ENCODE data around the gene SCG3. TPM values are rescaled to one million over a fixed set of nuclear protein-coding genes. Genes with fewer than 3 reads are reported as not detected.

The SCG3 gene
- polyA plus RNA-seq, 1 donor (not counting 4 experiments of a cell fraction or from before 2014, with no cell fraction given) = not detected

DNA sequence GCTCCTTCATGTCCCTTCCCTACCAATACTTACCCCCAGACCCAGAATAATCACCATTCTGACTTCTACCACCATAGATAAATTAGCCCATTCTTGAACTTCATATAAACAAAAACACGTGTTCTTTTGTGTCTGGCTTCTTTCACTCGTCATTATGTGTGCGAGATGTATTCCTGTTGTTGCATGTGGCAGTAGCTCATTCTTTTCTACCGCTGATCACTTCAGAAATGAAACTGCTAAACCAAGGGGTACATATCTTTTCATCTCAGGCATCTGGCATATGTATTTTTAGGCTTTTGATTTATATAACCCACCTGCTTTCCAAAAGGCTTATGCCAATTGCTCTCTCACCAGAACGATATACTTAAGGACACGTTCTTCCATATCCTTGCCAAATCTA, 13.8 kb upstream of the SCG3 start:
- dilution Hi-C loops (cut with MboI; ENCODE audit: extremely low pct_ligation_motif_present, low sequenced_read_pairs) = no loop called here
- no peak for FAIRE-seq
- Histone ChIP-seq H2AFZ (ENCODE audit: control insufficient read depth, low read length) (no peak overlapping the region), H3K9me1 (ENCODE audit: control insufficient read depth, extremely low read depth, insufficient read depth, low read length) (no peaks in the 10 kb centered on the region), H3K36me3 (ENCODE audit: control insufficient read depth in 2 of 2, extremely low read depth in 1 of 2, insufficient read depth in 2 of 2, low read length in 2 of 2) (no peaks in the 10 kb centered on the region), H3K27ac (ENCODE audit: control insufficient read depth, insufficient read depth, low read length) (no peak overlapping the region), H3K79me2 (ENCODE audit: control insufficient read depth, insufficient read depth, low read length) (no peaks in the 10 kb centered on the region), H3K9ac (ENCODE audit: control insufficient read depth, extremely low read depth, insufficient read depth, low read length) (no peak overlapping the region), H3K4me2 (ENCODE audit: control insufficient read depth, extremely low read depth, insufficient read depth, low read depth, low read length) (no peak overlapping the region), H3K4me1 (ENCODE audit: control insufficient read depth, extremely low read depth, insufficient read depth, low read length) (no peaks in the 10 kb centered on the region), H3K4me3 (ENCODE audit: control insufficient read depth in 2 of 3, extremely low read depth in 1 of 3, insufficient read depth in 2 of 3, low read depth in 1 of 3, low read length in 3 of 3) (no peak overlapping the region), H3K9me3 (ENCODE audit: control insufficient read depth, low read depth, low read length) (no peaks in the 10 kb centered on the region), H4K20me1 (ENCODE audit: control insufficient read depth, extremely low read depth, insufficient read depth, low read length) (no peaks in the 10 kb centered on the region), H3K27me3 (ENCODE audit: control insufficient read depth, extremely low read depth, insufficient read depth, low read length) (peaks cover 7% of the 10 kb centered on the region)
- TF ChIP-seq, protein P1, sequence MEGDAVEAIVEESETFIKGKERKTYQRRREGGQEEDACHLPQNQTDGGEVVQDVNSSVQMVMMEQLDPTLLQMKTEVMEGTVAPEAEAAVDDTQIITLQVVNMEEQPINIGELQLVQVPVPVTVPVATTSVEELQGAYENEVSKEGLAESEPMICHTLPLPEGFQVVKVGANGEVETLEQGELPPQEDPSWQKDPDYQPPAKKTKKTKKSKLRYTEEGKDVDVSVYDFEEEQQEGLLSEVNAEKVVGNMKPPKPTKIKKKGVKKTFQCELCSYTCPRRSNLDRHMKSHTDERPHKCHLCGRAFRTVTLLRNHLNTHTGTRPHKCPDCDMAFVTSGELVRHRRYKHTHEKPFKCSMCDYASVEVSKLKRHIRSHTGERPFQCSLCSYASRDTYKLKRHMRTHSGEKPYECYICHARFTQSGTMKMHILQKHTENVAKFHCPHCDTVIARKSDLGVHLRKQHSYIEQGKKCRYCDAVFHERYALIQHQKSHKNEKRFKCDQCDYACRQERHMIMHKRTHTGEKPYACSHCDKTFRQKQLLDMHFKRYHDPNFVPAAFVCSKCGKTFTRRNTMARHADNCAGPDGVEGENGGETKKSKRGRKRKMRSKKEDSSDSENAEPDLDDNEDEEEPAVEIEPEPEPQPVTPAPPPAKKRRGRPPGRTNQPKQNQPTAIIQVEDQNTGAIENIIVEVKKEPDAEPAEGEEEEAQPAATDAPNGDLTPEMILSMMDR (optimal IDR thresholded peaks at IDR 0.05 in 1 of 3, IDR thresholded peaks at IDR 0.05 in 1 of 3, conservative IDR thresholded peaks at IDR 0.05 in 1 of 3; ENCODE audit: extremely low read depth in 1 of 3, insufficient read depth in 2 of 3, low read length in 3 of 3) = no peak
- no peak for TF ChIP-seq EZH2 (IDR thresholded peaks at IDR 0.05; ENCODE audit: low read length)
- no peak for DNase-seq (ENCODE audit: low read depth, low spot score)

DNA sequence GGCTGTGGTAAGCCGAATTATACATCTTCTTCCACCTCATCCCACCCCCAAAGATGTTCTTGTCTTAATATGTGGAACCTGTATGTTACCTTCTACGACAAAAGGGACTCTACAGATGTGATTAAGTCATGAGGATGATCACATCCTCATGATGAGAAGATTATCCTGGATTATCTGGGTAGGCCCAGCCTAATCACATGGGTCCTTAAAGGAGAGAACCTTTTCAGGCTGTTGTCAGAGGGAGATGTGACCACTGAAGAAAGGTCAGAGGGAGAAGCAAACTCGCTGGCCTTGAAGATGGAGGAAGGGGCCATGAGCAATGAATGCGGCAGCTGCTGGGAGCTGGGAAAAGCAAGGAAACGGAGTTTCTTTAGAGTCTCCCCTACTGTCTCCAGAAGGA, 12.9 kb upstream of the SCG3 start:
- Histone ChIP-seq H3K9ac (ENCODE audit: control insufficient read depth, extremely low read depth, insufficient read depth, low read length) (no peak overlapping the region), H3K9me1 (ENCODE audit: control insufficient read depth, extremely low read depth, insufficient read depth, low read length) (no peaks in the 10 kb centered on the region), H4K20me1 (ENCODE audit: control insufficient read depth, extremely low read depth, insufficient read depth, low read length) (no peaks in the 10 kb centered on the region), H3K4me2 (ENCODE audit: control insufficient read depth, extremely low read depth, insufficient read depth, low read depth, low read length) (no peak overlapping the region), H3K27ac (ENCODE audit: control insufficient read depth, insufficient read depth, low read length) (no peak overlapping the region), H3K4me3 (ENCODE audit: control insufficient read depth in 2 of 3, extremely low read depth in 1 of 3, insufficient read depth in 2 of 3, low read depth in 1 of 3, low read length in 3 of 3) (no peak overlapping the region), H3K9me3 (ENCODE audit: control insufficient read depth, low read depth, low read length) (no peaks in the 10 kb centered on the region), H3K79me2 (ENCODE audit: control insufficient read depth, insufficient read depth, low read length) (no peaks in the 10 kb centered on the region), H3K27me3 (ENCODE audit: control insufficient read depth, extremely low read depth, insufficient read depth, low read length) (peaks cover 2% of the 10 kb centered on the region), H3K4me1 (ENCODE audit: control insufficient read depth, extremely low read depth, insufficient read depth, low read length) (no peaks in the 10 kb centered on the region), H2AFZ (ENCODE audit: control insufficient read depth, low read length) (no peak overlapping the region), H3K36me3 (ENCODE audit: control insufficient read depth in 2 of 2, extremely low read depth in 1 of 2, insufficient read depth in 2 of 2, low read length in 2 of 2) (no peaks in the 10 kb centered on the region)
- DNase-seq (ENCODE audit: low read depth, low spot score) (no peak), FAIRE-seq (no peak)
- dilution Hi-C loops (cut with MboI; ENCODE audit: extremely low pct_ligation_motif_present, low sequenced_read_pairs) = no loop called here
- TF ChIP-seq EZH2 (IDR thresholded peaks at IDR 0.05; ENCODE audit: low read length) = no peak
- TF ChIP-seq, protein P1 (optimal IDR thresholded peaks at IDR 0.05 in 1 of 3, IDR thresholded peaks at IDR 0.05 in 1 of 3, conservative IDR thresholded peaks at IDR 0.05 in 1 of 3; ENCODE audit: extremely low read depth in 1 of 3, insufficient read depth in 2 of 3, low read length in 3 of 3) = no peak
